K562 (cell line): ENCODE measurements around the gene MYCBPAP. TPM values are rescaled to one million over a fixed set of nuclear protein-coding genes. Genes with fewer than 3 reads are reported as not detected.

Source experiments
- ATAC-seq: fragments of 200-7000 bp; cut with Tn5 transposase; 3 replicates; pipeline ENCODE4 v1.9.1; 2020; ENCODE audit warnings: moderate library complexity
- BruUV-seq: library from RNA; stranded (reverse); fragments of 400-500 nt; replicated peaks from 2 replicates; lab custom pipeline; 2021; lab: Mats Ljungman, UMichigan
- CTCF ChIA-PET: fragments of 300-600 bp; formaldehyde crosslinking; extraction: SDS; loops from one replicate; lab custom pipeline; 2021; ENCODE audit warnings: low intra/inter-chr PET ratio; lab: Yijun Ruan, JAX
- POLR2A ChIA-PET: fragments of 300-600, 350-650 bp; sonication (Branson Sonifier 250); formaldehyde crosslinking; extraction: SDS; loops from one replicate; lab custom pipeline; 2021; ENCODE audit warnings: antibody characterized with exemption, inconsistent platforms; lab: Yijun Ruan, JAX
- DNase-seq, 4 experiments: peaks; one replicate each; pipeline versions ENCODE4 v3.0.0 to v3.0.0-alpha.2; 2011 to 2018; ENCODE audit warnings: low spot score in 3 of 4, mixed read lengths in 3 of 4; ENCODE audit errors: extremely low read depth in 1 of 4
- FAIRE-seq: peaks from 2 replicates; lab custom pipeline; 2011; peaks lifted over from hg19 to GRCh38; lab: Jason Lieb, UNC
- H2AFZ ChIP-seq: 2 replicates; pipeline ENCODE4 v1.6.0; 2011; ENCODE audit warnings: low read depth, low read length, control low read depth, inconsistent platforms
- H3K27ac ChIP-seq: fragments of 200-600 bp; 3 replicates; pipeline ENCODE4 v1.8.0; 2011; ENCODE audit warnings: low read depth, mild to moderate bottlenecking, control low read depth, inconsistent platforms, low read length, moderate library complexity, mixed read lengths; ENCODE audit errors: extremely low read depth
- H3K27me3 ChIP-seq, 2 experiments: fragments of 300-600 bp in 1 of 2; 2 replicates in 1 of 2; 3 replicates in 1 of 2; pipeline versions ENCODE4 v1.6.0 to v1.8.0; 2011; ENCODE audit warnings: inconsistent platforms in 2 of 2, low read length in 2 of 2, mild to moderate bottlenecking in 1 of 2, mixed read lengths in 1 of 2, moderate library complexity in 1 of 2; ENCODE audit not compliant: control insufficient read depth in 2 of 2, insufficient read depth in 2 of 2
- H3K36me3 ChIP-seq: fragments of 300-600 bp; 3 replicates; pipeline ENCODE4 v1.8.0; 2011; ENCODE audit warnings: mild to moderate bottlenecking, low read length, inconsistent platforms; ENCODE audit not compliant: control insufficient read depth, insufficient read depth
- H3K4me1 ChIP-seq, 2 experiments: fragments of 200-600 bp in 1 of 2; replicated peaks in 1 of 2; 2 replicates in 1 of 2; 3 replicates in 1 of 2; pipeline versions ENCODE4 v1.5.1 to v1.8.0; 2011; ENCODE audit warnings: inconsistent platforms in 2 of 2, low read length in 2 of 2, mild to moderate bottlenecking in 1 of 2, mixed read lengths in 1 of 2, moderate library complexity in 1 of 2; ENCODE audit not compliant: control insufficient read depth in 2 of 2, insufficient read depth in 2 of 2
- H3K4me2 ChIP-seq: 2 replicates; pipeline ENCODE4 v1.6.1; 2011; ENCODE audit warnings: low read length, control low read depth, inconsistent platforms, mixed read lengths; ENCODE audit not compliant: insufficient read depth
- H3K4me3 ChIP-seq: fragments of 200-600 bp; sonication (generic), shearing (Covaris generic); 2 replicates; pipeline ENCODE4 v1.5.1; 2016; ENCODE audit warnings: control low read depth, inconsistent platforms
- H3K79me2 ChIP-seq: fragments of 200-600 bp; 3 replicates; pipeline ENCODE4 v1.8.0; 2011; ENCODE audit warnings: low read length, inconsistent platforms; ENCODE audit not compliant: control insufficient read depth, insufficient read depth
- H3K9ac ChIP-seq, 2 experiments: 2 replicates each; pipeline versions ENCODE4 v1.6.0 to v1.6.1; 2011; ENCODE audit warnings: low read depth in 2 of 2, low read length in 2 of 2, control low read depth in 1 of 2, inconsistent platforms in 1 of 2, mild to moderate bottlenecking in 1 of 2, mixed read lengths in 1 of 2; ENCODE audit not compliant: insufficient read depth in 1 of 2
- H3K9me1 ChIP-seq: one replicate; pipeline ENCODE4 v1.6.0; 2011; ENCODE audit warnings: inconsistent platforms, mild to moderate bottlenecking, low read length, moderate library complexity; ENCODE audit not compliant: control insufficient read depth, insufficient read depth
- H3K9me3 ChIP-seq: replicated peaks from 2 replicates; pipeline ENCODE4 v1.5.1; 2011; ENCODE audit warnings: low read depth, low read length, inconsistent platforms; ENCODE audit not compliant: control insufficient read depth, insufficient read depth
- H4K20me1 ChIP-seq: replicated peaks from 2 replicates; pipeline ENCODE4 v1.6.1; 2011; ENCODE audit warnings: low read length, inconsistent platforms, mixed read lengths; ENCODE audit not compliant: control insufficient read depth, insufficient read depth
- BACH1 ChIP-seq: fragments of 200-800 bp; sonication (Bioruptor generic); IDR thresholded peaks from 2 replicates; pipeline ENCODE4 v1.6.1; 2016; ENCODE audit warnings: missing genetic modification characterization, missing compliant biosample characterization
- BCL6 ChIP-seq: fragments of 250-450 bp; sonication (Bioruptor Pico); IDR thresholded peaks from 2 replicates; pipeline ENCODE4 v1.4.0; 2020
- HCFC1 ChIP-seq: IDR thresholded peaks from 2 replicates; pipeline ENCODE4 v1.6.1; 2012; ENCODE audit warnings: low read depth, low read length, improper control_type of control experiment
- HDAC2 ChIP-seq: fragments of 450-650 bp; IDR thresholded peaks from 2 replicates; pipeline ENCODE4 v1.6.1; 2016; ENCODE audit warnings: mild to moderate bottlenecking
- HMGN3 ChIP-seq: IDR thresholded peaks from 2 replicates; pipeline ENCODE4 v1.6.1; 2011; ENCODE audit warnings: borderline replicate concordance, low read depth, mild to moderate bottlenecking, mixed read lengths, low read length; ENCODE audit not compliant: insufficient read length; ENCODE audit errors: extremely low read depth
- HOXB6 ChIP-seq: fragments of 250-450 bp; sonication (Bioruptor Pico); IDR thresholded peaks from 2 replicates; pipeline ENCODE4 v1.5.1; 2022; ENCODE audit warnings: mild to moderate bottlenecking, borderline replicate concordance
- MEIS2 ChIP-seq: fragments of 450-650 bp; IDR thresholded peaks from 2 replicates; pipeline ENCODE4 v1.6.1; 2014; ENCODE audit warnings: mild to moderate bottlenecking; ENCODE audit not compliant: partially characterized antibody
- NR2C1 ChIP-seq, 2 experiments: fragments of 450-650 bp; IDR thresholded peaks; 2 replicates each; pipeline ENCODE4 v1.6.1; 2017; ENCODE audit warnings: mild to moderate bottlenecking in 2 of 2, antibody characterized with exemption in 1 of 2, inconsistent platforms in 1 of 2, missing compliant biosample characterization in 1 of 2, missing genetic modification characterization in 1 of 2
- PHB ChIP-seq: fragments of 250-450 bp; sonication (Bioruptor Pico); IDR thresholded peaks from 2 replicates; pipeline ENCODE4 v1.5.0; 2021
- PRMT5 ChIP-seq: sonication (generic); formaldehyde crosslinking; IDR thresholded peaks from 2 replicates; pipeline ENCODE4 v1.5.0; 2020; ENCODE audit warnings: missing genetic modification reagents
- SAFB2 ChIP-seq: fragments of 200-400 bp; formaldehyde crosslinking; IDR thresholded peaks from 2 replicates; pipeline ENCODE4 v1.6.1; 2018; ENCODE audit warnings: borderline replicate concordance, low read length, low read depth, moderate library complexity; ENCODE audit not compliant: severe bottlenecking
- ZNF561 ChIP-seq: fragments of 450-650 bp; formaldehyde crosslinking; conservative IDR thresholded peaks from 2 replicates; pipeline ENCODE4 v1.4.0; 2020; ENCODE audit warnings: mild to moderate bottlenecking, moderate library complexity
- WGBS: fragments of 100-300 bp; shearing (Covaris generic); methylation state at CpG from one replicate; pipeline ENCODE4 v1.1.6; 2016; ENCODE audit warnings: low coverage, mixed read lengths; ENCODE audit not compliant: insufficient coverage; ENCODE audit errors: missing lambda C conversion rate; 5-methylcytosine and 5-hydroxymethylcytosine counted together
- in situ Hi-C: fragments of 300-500 bp; cut with MboI; formaldehyde crosslinking; loops from 4 replicates; pipeline ENCODE4 v1.15.0; 2018; ENCODE audit warnings: inconsistent platforms, mixed read lengths
- intact Hi-C: fragments of 100-400 bp; cut with micrococcal nuclease; formaldehyde crosslinking; loops from 2 replicates; pipeline ENCODE4 v1.14.2; 2022
- polyA plus RNA-seq, 8 experiments: library from polyadenylated mRNA; depleted of rRNA in 4 of 8; stranded (reverse) in 5 of 8; unstranded in 3 of 8; fragments of >200 nt; fragmentation: Nextera tagmentation in 2 of 8; fragmentation: Illumina TruSeq in 1 of 8; extraction: Ambion mirVana in 2 of 8; extraction: Trizol in 1 of 8; gene quantifications; 2 replicates each; pipeline versions ENCODE4 v1.2.1 to v1.2.3, GENCODE V29; 2011 to 2014; ENCODE audit warnings: inconsistent platforms in 1 of 8, missing spikeins in 1 of 8
- total RNA-seq, 7 experiments: library from RNA; depleted of rRNA in 6 of 7; stranded (reverse); fragments of >200 nt in 6 of 7; fragmentation: Illumina TruSeq in 2 of 7; extraction: Trizol in 2 of 7; gene quantifications; 2 replicates each; pipeline versions ENCODE4 v1.2.1 to v1.2.3, GENCODE V29; 2011 to 2021; ENCODE audit warnings: low replicate concordance in 1 of 7
- TF ChIP-seq, protein P1 (sequence below): fragments of 450-650 bp; formaldehyde crosslinking; IDR thresholded peaks from 2 replicates; pipeline ENCODE4 v1.4.0; 2022; ENCODE audit warnings: missing genetic modification characterization
- TF ChIP-seq, protein P2 (sequence below), 2 experiments: fragments of 150-350 bp in 1 of 2; IDR thresholded peaks; 2 replicates each; pipeline ENCODE4 v1.6.1; 2012 to 2016; ENCODE audit warnings: low read depth in 2 of 2, low read length in 2 of 2, mild to moderate bottlenecking in 1 of 2, moderate library complexity in 1 of 2
- TF ChIP-seq, protein P3 (sequence below): fragments of 450-650 bp; IDR thresholded peaks from 2 replicates; pipeline ENCODE4 v1.6.1; 2017; ENCODE audit warnings: mild to moderate bottlenecking, moderate library complexity

Gene MYCBPAP
- total and polyA plus RNA-seq, 9 of the 15 experiments (the other 6 are each of a cell fraction or from before 2014, with no cell fraction given) = not detected

DNA sequence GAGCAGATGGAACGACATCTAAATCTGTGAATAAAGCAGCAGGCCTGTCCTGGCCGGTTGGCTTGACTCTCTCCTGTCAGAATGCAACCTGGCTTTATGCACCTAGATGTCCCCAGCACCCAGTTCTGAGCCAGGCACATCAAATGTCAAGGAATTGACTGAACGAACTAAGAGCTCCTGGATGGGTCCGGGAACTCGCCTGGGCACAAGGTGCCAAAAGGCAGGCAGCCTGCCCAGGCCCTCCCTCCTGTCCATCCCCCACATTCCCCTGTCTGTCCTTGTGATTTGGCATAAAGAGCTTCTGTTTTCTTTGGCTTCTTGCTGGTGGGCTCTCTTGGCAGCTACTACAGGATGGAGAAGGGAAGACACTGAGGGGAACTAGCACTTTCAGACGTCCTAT is 33.7 kb upstream of the MYCBPAP start:
- FAIRE-seq = no peak
- 10% methylated on average over 6 of the region's 6 CpGs for WGBS

More for the DNA sequence above, 33.7 kb upstream of the MYCBPAP start:
- Histone ChIP-seq H2AFZ (no peak overlapping the region), H3K9ac (no peak overlapping the region), H3K27ac (no peak overlapping the region), H3K9me3 (no peaks in the 10 kb centered on the region), H3K36me3 (no peaks in the 10 kb centered on the region), H3K4me1 (peaks cover 7 to 29% of the 10 kb centered on the region in 2 experiments; a peak in 4 of 5 replicates), H3K4me2 (no peak overlapping the region), H3K9me1 (no peaks in the 10 kb centered on the region)
- ATAC-seq = no peak
- CTCF ChIA-PET = no interaction called here
- in situ Hi-C loops = no loop called here
- DNase-seq = no peak
- no TSS peak for BruUV-seq
- no peak for TF ChIP-seq SAFB2
- no peak for TF ChIP-seq PHB (CRISPR knock-in tag)
- no peak for TF ChIP-seq NR2C1 (IDR thresholded peaks at IDR 0.05)
- no peak for TF ChIP-seq NR2C1 (tag; IDR thresholded peaks at IDR 0.05)
- TF ChIP-seq, protein P1, sequence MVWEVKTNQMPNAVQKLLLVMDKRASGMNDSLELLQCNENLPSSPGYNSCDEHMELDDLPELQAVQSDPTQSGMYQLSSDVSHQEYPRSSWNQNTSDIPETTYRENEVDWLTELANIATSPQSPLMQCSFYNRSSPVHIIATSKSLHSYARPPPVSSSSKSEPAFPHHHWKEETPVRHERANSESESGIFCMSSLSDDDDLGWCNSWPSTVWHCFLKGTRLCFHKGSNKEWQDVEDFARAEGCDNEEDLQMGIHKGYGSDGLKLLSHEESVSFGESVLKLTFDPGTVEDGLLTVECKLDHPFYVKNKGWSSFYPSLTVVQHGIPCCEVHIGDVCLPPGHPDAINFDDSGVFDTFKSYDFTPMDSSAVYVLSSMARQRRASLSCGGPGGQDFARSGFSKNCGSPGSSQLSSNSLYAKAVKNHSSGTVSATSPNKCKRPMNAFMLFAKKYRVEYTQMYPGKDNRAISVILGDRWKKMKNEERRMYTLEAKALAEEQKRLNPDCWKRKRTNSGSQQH (CRISPR knock-in tag) = no peak
- TF ChIP-seq BACH1 (tag) = no peak
- no peak for TF ChIP-seq HDAC2
- TF ChIP-seq ZNF561 = no peak
- no peak for TF ChIP-seq MEIS2
- TF ChIP-seq, protein P2, sequence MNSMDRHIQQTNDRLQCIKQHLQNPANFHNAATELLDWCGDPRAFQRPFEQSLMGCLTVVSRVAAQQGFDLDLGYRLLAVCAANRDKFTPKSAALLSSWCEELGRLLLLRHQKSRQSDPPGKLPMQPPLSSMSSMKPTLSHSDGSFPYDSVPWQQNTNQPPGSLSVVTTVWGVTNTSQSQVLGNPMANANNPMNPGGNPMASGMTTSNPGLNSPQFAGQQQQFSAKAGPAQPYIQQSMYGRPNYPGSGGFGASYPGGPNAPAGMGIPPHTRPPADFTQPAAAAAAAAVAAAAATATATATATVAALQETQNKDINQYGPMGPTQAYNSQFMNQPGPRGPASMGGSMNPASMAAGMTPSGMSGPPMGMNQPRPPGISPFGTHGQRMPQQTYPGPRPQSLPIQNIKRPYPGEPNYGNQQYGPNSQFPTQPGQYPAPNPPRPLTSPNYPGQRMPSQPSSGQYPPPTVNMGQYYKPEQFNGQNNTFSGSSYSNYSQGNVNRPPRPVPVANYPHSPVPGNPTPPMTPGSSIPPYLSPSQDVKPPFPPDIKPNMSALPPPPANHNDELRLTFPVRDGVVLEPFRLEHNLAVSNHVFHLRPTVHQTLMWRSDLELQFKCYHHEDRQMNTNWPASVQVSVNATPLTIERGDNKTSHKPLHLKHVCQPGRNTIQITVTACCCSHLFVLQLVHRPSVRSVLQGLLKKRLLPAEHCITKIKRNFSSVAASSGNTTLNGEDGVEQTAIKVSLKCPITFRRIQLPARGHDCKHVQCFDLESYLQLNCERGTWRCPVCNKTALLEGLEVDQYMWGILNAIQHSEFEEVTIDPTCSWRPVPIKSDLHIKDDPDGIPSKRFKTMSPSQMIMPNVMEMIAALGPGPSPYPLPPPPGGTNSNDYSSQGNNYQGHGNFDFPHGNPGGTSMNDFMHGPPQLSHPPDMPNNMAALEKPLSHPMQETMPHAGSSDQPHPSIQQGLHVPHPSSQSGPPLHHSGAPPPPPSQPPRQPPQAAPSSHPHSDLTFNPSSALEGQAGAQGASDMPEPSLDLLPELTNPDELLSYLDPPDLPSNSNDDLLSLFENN (IDR thresholded peaks at IDR 0.05; ENCODE audit: low read depth in 2 of 2, low read length in 2 of 2) = no peak
- TF ChIP-seq, protein P3, sequence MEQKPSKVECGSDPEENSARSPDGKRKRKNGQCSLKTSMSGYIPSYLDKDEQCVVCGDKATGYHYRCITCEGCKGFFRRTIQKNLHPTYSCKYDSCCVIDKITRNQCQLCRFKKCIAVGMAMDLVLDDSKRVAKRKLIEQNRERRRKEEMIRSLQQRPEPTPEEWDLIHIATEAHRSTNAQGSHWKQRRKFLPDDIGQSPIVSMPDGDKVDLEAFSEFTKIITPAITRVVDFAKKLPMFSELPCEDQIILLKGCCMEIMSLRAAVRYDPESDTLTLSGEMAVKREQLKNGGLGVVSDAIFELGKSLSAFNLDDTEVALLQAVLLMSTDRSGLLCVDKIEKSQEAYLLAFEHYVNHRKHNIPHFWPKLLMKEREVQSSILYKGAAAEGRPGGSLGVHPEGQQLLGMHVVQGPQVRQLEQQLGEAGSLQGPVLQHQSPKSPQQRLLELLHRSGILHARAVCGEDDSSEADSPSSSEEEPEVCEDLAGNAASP = no peak
- TF ChIP-seq HOXB6 (CRISPR knock-in tag) = no peak
- no peak for TF ChIP-seq HMGN3
- TF ChIP-seq PRMT5 (CRISPR knock-in tag) = no peak
- no peak for TF ChIP-seq HCFC1
- TF ChIP-seq BCL6 (CRISPR knock-in tag) = no peak
- TF ChIP-seq, all 486 proteins: peak for 0
- Histone ChIP-seq H3K27me3 (peaks cover 16 to 44% of the 10 kb centered on the region in 2 experiments; a peak in 4 of 5 replicates), H3K4me3 (no peak overlapping the region), H4K20me1 (0 out of 2 replicates have a peak, but pooled peaks cover 3% of the 10 kb centered on the region), H3K79me2 (peaks cover 6% of the 10 kb centered on the region; the same call in 2 of the 3 replicates)
- POLR2A ChIA-PET = interaction anchor here (0.6 kb wide), 1 partner anchor 559 kb away, joined by 3 read pairs; no protein-coding TSS in a partner anchor
- intact Hi-C loops = loop anchor here (10.0 kb wide), 1 partner anchor 180 kb away; no protein-coding TSS in a partner anchor
